GM20000 (cell line): ENCODE data around the gene PLLP.

Experiments used
- DNase-seq: peaks from one replicate; pipeline ENCODE4 v3.0.0; 2012; ENCODE audit warnings: low spot score
- TF ChIP-seq, protein P1 (sequence below): IDR thresholded peaks from 2 replicates; pipeline ENCODE4 v1.5.1; 2012; ENCODE audit warnings: mild to moderate bottlenecking, control low read depth; ENCODE audit errors: extremely low read depth, missing control alignments

The PLLP gene

DNA sequence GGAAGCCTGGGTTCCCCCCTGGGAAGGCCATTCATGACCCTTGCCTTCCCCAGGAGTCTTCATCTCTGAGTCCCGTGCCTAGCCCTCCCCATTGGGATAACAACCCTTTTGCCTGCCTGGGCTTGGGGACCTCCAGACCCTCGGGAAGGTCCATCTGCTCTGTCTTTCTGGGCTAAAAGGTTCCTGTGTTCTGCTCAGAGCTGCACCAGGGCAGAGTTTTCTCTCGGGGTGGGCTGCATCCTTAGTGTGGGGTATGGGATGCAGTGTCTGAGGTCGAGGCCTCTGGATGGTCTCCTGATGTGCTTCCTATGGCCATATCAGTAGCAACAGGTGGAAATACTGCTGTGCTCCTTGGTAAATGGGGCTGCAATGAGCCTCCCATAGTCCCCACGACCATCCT lies 22.9 kb upstream of the PLLP start:
- TF ChIP-seq, protein P1, sequence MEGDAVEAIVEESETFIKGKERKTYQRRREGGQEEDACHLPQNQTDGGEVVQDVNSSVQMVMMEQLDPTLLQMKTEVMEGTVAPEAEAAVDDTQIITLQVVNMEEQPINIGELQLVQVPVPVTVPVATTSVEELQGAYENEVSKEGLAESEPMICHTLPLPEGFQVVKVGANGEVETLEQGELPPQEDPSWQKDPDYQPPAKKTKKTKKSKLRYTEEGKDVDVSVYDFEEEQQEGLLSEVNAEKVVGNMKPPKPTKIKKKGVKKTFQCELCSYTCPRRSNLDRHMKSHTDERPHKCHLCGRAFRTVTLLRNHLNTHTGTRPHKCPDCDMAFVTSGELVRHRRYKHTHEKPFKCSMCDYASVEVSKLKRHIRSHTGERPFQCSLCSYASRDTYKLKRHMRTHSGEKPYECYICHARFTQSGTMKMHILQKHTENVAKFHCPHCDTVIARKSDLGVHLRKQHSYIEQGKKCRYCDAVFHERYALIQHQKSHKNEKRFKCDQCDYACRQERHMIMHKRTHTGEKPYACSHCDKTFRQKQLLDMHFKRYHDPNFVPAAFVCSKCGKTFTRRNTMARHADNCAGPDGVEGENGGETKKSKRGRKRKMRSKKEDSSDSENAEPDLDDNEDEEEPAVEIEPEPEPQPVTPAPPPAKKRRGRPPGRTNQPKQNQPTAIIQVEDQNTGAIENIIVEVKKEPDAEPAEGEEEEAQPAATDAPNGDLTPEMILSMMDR: no peak
- no peak for DNase-seq

DNA sequence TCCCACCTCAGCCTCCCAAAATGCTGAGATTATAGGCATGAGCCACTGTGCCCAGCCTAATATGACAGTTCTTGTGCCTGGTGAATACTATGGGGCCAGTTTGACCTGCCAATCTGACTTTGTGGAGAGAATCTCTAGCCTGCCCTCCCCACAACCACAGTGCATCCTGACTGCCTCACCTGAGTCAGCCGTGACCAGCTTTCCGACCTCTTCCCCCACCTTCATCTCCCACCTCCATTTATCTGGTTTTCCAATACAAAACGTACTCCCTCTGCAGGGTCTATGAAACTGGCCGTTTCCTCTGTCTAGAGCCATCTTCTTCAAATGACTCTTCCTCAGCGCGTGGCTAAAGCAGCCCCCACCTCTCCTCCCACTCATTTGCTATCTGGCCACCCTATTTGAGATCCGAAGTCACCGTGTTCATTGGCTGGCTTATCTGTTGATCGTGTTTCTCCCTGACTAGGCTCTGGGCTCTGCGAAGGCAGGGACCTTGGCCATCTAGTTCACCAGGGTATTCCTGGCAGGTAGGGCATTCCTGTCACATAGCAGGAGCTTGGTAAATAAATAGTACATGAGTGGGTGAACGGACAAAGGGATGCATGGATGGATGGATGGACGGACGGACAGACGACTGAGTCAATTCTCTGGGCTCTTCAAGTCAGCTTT lies 22.3 kb upstream of the PLLP start:
- TF ChIP-seq, protein P1: no peak
- no peak for DNase-seq

DNA sequence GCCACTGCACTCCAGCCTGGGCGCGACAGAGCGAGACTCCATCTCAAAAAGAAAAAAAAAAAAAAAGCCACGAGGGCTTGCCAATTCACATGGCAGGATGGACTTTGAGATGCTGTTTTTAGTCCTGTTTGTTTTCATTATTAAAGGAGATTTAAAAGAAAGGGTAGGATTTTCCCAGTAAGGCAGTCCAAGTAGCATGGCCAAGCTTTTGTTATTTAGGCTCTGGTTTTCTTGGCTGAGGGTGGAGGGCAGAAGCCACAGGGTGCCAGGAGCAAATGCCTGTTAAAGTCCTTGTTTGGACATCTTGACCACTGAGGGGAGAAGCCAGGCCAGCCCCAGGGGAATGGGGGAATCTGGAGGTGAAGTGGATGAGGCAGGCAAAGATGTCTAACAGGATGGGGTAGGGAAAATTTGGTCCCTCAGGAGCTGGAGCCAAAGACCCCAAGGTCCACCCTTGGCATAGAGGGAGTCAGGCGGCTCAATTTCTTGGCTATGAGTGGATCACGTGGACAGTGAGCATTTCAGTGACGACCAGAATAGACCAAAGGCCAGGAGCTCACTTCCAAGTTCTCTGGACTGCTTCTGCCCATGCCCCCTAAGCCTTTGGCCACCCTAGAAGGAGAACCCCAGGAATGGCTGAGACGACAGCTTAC lies 20.8 kb upstream of the PLLP start:
- TF ChIP-seq, protein P1: no peak
- no peak for DNase-seq

DNA sequence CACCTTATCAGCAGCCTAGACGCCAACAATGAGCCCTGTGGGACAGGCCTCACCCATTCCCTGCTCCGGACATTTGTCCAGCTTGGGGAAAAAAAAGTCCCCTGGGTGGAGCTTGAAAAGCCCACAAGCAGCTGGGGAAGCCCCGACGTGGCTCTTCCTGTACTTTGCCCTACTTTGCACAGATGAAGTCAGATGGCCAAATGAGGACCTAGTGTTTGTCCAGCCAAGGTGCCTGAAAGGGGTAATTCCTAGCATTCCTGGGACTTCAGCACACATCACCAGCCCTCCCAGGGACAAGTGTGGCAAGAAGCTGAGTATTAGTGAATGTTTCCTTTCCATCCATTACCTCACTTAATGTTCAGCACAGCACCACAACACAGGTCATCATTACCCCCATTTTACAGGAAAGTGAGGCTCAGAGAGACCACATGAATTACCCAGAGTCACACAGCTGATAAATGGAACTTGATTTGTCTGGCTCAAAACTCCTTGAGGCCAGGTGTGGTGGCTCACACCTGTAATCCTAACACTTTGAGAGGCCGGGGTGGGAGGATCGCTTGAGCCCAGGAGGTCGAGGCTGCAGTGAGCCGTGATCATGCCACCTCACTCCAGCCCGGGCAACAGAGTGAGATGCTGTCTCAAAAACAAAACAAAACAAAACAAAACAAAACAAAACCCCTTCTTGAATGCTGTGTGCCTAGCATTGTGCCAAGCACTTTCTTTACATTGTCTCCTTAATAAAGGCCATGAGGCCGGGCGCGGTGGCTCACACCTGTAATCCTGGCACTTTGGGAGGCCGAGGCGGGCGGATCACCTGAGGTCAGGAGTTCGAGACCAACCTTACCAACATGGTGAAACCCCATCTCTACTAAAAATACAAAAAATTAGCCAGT lies 19.9 kb upstream of the PLLP start:
- DNase-seq: no peak
- TF ChIP-seq, protein P1: no peak

DNA sequence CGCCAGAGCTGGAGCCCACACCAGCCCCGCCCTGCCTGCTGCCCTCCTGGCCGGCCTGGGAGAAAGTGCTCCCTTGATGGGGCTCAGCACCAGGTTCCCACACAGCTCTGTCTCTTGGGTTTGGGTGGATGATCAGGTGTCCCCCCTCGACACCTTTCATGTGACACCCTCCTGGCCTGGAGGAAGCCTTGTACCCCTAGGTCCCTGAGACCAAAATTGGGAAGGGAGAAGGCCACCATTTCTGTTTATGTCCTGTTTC lies 19.4 kb upstream of the PLLP start:
- DNase-seq: no peak
- TF ChIP-seq, protein P1: no peak

DNA sequence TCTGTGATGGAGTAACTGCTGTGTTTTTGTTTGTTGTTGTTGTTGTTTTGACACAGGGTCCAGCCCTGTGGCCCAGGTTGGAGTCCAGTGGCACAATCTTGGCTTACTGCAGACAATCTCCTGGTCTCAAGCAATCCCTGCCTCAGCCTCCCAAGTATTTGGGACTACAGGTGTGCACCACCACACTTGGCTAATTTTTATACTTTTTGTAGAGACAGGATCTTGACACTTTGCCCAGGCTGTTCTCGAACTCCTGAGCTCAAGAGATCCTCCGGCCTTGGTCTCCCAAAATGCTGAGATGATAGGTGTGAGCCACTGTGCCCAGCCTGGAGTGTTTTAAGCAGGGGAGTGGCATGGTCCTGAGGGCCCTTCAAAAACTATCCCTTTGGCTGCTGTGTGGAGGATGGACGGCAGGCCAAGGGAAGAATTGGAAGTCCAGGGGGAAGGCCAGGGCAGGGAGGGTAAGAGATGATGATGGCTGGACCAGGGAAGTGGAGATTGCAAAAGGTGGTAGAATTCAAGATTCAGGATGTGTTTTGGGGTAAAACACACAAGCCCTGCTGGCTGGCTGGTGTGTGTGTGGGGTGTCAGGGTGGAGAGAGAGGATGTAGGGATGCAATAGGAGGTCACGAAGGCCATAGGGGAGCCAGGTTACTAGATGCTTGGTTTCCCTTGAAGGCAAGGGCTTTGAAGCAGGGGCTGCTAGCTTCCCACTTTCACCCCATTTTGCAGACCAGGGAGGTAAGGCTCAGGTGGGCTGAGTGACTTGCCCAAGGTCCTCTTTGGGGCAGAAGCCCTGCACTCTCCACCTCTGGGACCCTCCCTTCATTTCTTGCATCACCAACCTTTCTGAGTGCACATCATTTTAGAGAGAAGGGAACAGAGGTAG lies 18.8 kb upstream of the PLLP start:
- DNase-seq: no peak
- TF ChIP-seq, protein P1: no peak
